H1 (cell line): ENCODE results near the gene TBC1D32. TPM values are rescaled to one million over a fixed set of nuclear protein-coding genes. Genes with fewer than 3 reads are reported as not detected.

Source experiments
- CTCF ChIA-PET: fragments of 300-600 bp; sonication (Branson Sonifier 250); formaldehyde crosslinking; loops from one replicate; lab custom pipeline; 2021; ENCODE audit not compliant: partially characterized antibody; lab: Charles Lee
- POLR2A ChIA-PET: fragments of 300-600 bp; sonication (Branson Sonifier 250); formaldehyde crosslinking; loops from one replicate; lab custom pipeline; 2021; ENCODE audit warnings: inconsistent platforms; ENCODE audit not compliant: partially characterized antibody; lab: Charles Lee
- DNase-seq, 2 experiments: peaks; one replicate each; pipeline versions ENCODE4 v3.0.0 to v3.0.0-alpha.2; 2010 to 2022; ENCODE audit warnings: low spot score in 2 of 2, low read depth in 1 of 2, mixed read lengths in 1 of 2
- FAIRE-seq: peaks from 2 replicates; lab custom pipeline; 2011; peaks lifted over from hg19 to GRCh38; lab: Jason Lieb, UNC
- H2AFZ ChIP-seq: 2 replicates; pipeline ENCODE4 v1.8.1; 2012; ENCODE audit warnings: low read length, inconsistent platforms
- H2AK5ac ChIP-seq: 2 replicates; pipeline ENCODE4 v1.6.1; 2013; ENCODE audit warnings: low read depth, low read length
- H2BK120ac ChIP-seq: replicated peaks from 2 replicates; pipeline ENCODE3; 2013; ENCODE audit warnings: low read depth, low read length, inconsistent platforms
- H2BK12ac ChIP-seq: 2 replicates; pipeline ENCODE4 v1.6.1; 2013; ENCODE audit warnings: low read depth, low read length
- H2BK15ac ChIP-seq: 2 replicates; pipeline ENCODE4 v1.6.1; 2013; ENCODE audit warnings: low read length
- H2BK20ac ChIP-seq: 2 replicates; pipeline ENCODE4 v1.6.1; 2013; ENCODE audit warnings: low read length
- H2BK5ac ChIP-seq: 2 replicates; pipeline ENCODE4 v1.6.1; 2013; ENCODE audit warnings: low read depth, low read length
- H3K14ac ChIP-seq: 2 replicates; pipeline ENCODE4 v1.6.1; 2013; ENCODE audit warnings: inconsistent platforms; ENCODE audit not compliant: insufficient read length
- H3K18ac ChIP-seq: 2 replicates; pipeline ENCODE4 v1.6.1; 2013; ENCODE audit warnings: low read length; ENCODE audit errors: extremely low read depth
- H3K23ac ChIP-seq: 2 replicates; pipeline ENCODE4 v1.6.1; 2013; ENCODE audit warnings: inconsistent platforms; ENCODE audit not compliant: insufficient read length
- H3K23me2 ChIP-seq: 2 replicates; pipeline ENCODE4 v1.6.1; 2013; ENCODE audit warnings: low read depth, low read length
- H3K27ac ChIP-seq: 2 replicates; pipeline ENCODE4 v1.6.1; 2011; ENCODE audit warnings: low read depth, low read length, inconsistent platforms
- H3K27me3 ChIP-seq, 4 experiments: replicated peaks in 1 of 4; 1 replicate in 1 of 4; 2 replicates in 3 of 4; pipeline versions ENCODE4 v1.6.1 to v1.8.1; 2011 to 2013; ENCODE audit warnings: low read length in 3 of 4, mild to moderate bottlenecking in 3 of 4, inconsistent platforms in 2 of 4, mixed read lengths in 2 of 4, moderate library complexity in 1 of 4; ENCODE audit not compliant: control insufficient read depth in 3 of 4, insufficient read depth in 3 of 4; ENCODE audit errors: extremely low read depth in 1 of 4
- H3K36me3 ChIP-seq, 4 experiments: 2 replicates each; pipeline versions ENCODE4 v1.6.1 to v1.8.1; 2011 to 2013; ENCODE audit warnings: mild to moderate bottlenecking in 4 of 4, low read length in 3 of 4, moderate library complexity in 2 of 4, control low read depth in 1 of 4, inconsistent platforms in 1 of 4; ENCODE audit not compliant: insufficient read depth in 4 of 4, control insufficient read depth in 2 of 4
- H3K4ac ChIP-seq: replicated peaks from 2 replicates; pipeline ENCODE3; 2013; ENCODE audit warnings: low read length, low read depth, mixed read lengths, inconsistent platforms; ENCODE audit not compliant: insufficient read length
- H3K4me1 ChIP-seq, 4 experiments: replicated peaks in 1 of 4; 1 replicate in 1 of 4; 2 replicates in 3 of 4; pipeline versions ENCODE4 v1.6.1 to v1.8.1; 2011 to 2013; ENCODE audit warnings: low read length in 3 of 4, inconsistent platforms in 2 of 4, mixed read lengths in 1 of 4; ENCODE audit not compliant: insufficient read depth in 4 of 4, control insufficient read depth in 3 of 4
- H3K4me2 ChIP-seq, 2 experiments: 2 replicates each; pipeline versions ENCODE4 v1.6.1 to v1.8.1; 2011 to 2013; ENCODE audit warnings: low read depth in 2 of 2, low read length in 2 of 2, control low read depth in 1 of 2, inconsistent platforms in 1 of 2, mild to moderate bottlenecking in 1 of 2; ENCODE audit not compliant: insufficient read depth in 1 of 2
- H3K4me3 ChIP-seq, 4 experiments: fragments of 200-600, 300-600 bp in 1 of 4; sonication (generic), shearing (Covaris generic), sonication (Bioruptor Twin) in 1 of 4; 2 replicates each; pipeline versions ENCODE4 v1.5.1 to v1.8.1; 2011 to 2016; ENCODE audit warnings: low read length in 4 of 4, low read depth in 3 of 4, control low read depth in 2 of 4, inconsistent platforms in 2 of 4, mild to moderate bottlenecking in 2 of 4, mixed read lengths in 1 of 4, moderate library complexity in 1 of 4; ENCODE audit not compliant: insufficient read depth in 2 of 4; ENCODE audit errors: extremely low read depth in 1 of 4
- H3K56ac ChIP-seq: replicated peaks from 2 replicates; pipeline ENCODE3; 2013; ENCODE audit warnings: low read depth, mild to moderate bottlenecking, mixed read lengths, low read length, inconsistent platforms; ENCODE audit not compliant: insufficient read length
- H3K79me1 ChIP-seq: 2 replicates; pipeline ENCODE4 v1.6.1; 2013; ENCODE audit warnings: low read depth, low read length, control low read depth
- H3K79me2 ChIP-seq, 2 experiments: 2 replicates each; pipeline versions ENCODE4 v1.6.1 to v1.8.1; 2012 to 2013; ENCODE audit warnings: low read length in 2 of 2, mild to moderate bottlenecking in 2 of 2, inconsistent platforms in 1 of 2; ENCODE audit not compliant: insufficient read depth in 2 of 2, control insufficient read depth in 1 of 2
- H3K9ac ChIP-seq, 4 experiments: replicated peaks in 1 of 4; 1 replicate in 1 of 4; 2 replicates in 3 of 4; pipeline versions ENCODE4 v1.6.1 to v1.8.1; 2011 to 2013; ENCODE audit warnings: low read depth in 3 of 4, low read length in 3 of 4, control low read depth in 2 of 4, mild to moderate bottlenecking in 2 of 4, moderate library complexity in 2 of 4, inconsistent platforms in 1 of 4; ENCODE audit errors: extremely low read depth in 1 of 4
- H3K9me3 ChIP-seq, 2 experiments: 2 replicates each; pipeline versions ENCODE4 v1.6.1 to v1.8.1; 2012 to 2013; ENCODE audit warnings: mild to moderate bottlenecking in 2 of 2, moderate library complexity in 2 of 2, control low read depth in 1 of 2, inconsistent platforms in 1 of 2, low read depth in 1 of 2, low read length in 1 of 2, mixed read lengths in 1 of 2; ENCODE audit not compliant: insufficient read depth in 2 of 2
- H4K20me1 ChIP-seq, 2 experiments: replicated peaks in 1 of 2; 2 replicates each; pipeline versions ENCODE3 to v1.8.1; 2011 to 2013; ENCODE audit warnings: inconsistent platforms in 2 of 2, low read length in 2 of 2, mild to moderate bottlenecking in 1 of 2; ENCODE audit not compliant: insufficient read depth in 2 of 2, control insufficient read depth in 1 of 2
- H4K5ac ChIP-seq: 2 replicates; pipeline ENCODE4 v1.6.1; 2013; ENCODE audit warnings: low read length, low read depth, mixed read lengths, inconsistent platforms; ENCODE audit not compliant: insufficient read length
- H4K8ac ChIP-seq: 2 replicates; pipeline ENCODE4 v1.8.0; 2013; ENCODE audit warnings: mild to moderate bottlenecking, moderate library complexity, low read length, inconsistent platforms; ENCODE audit not compliant: insufficient read depth; ENCODE audit errors: extremely low read depth
- H4K91ac ChIP-seq: replicated peaks from 2 replicates; pipeline ENCODE3; 2013; ENCODE audit warnings: low read length, mixed read lengths, inconsistent platforms; ENCODE audit not compliant: insufficient read length
- CHD2 ChIP-seq: IDR thresholded peaks from 2 replicates; pipeline ENCODE4 v1.6.1; 2012; ENCODE audit warnings: low read length, improper control_type of control experiment
- CREB1 ChIP-seq: IDR thresholded peaks from 2 replicates; pipeline ENCODE4 v1.6.1; 2012; ENCODE audit warnings: inconsistent platforms
- GTF2F1 ChIP-seq: IDR thresholded peaks from 2 replicates; pipeline ENCODE4 v1.6.1; 2012; ENCODE audit warnings: low read depth, low read length, improper control_type of control experiment, borderline replicate concordance
- SAP30 ChIP-seq: fragments of 300-600 bp; sonication (generic); IDR thresholded peaks from 2 replicates; pipeline ENCODE4 v1.7.1; 2012; ENCODE audit warnings: low read length, moderate library complexity, mild to moderate bottlenecking, inconsistent platforms; ENCODE audit not compliant: insufficient read depth, insufficient replicate concordance
- SP4 ChIP-seq: IDR thresholded peaks from 2 replicates; pipeline ENCODE4 v1.6.1; 2012; ENCODE audit warnings: low read length, inconsistent platforms
- WGBS, 2 experiments: shearing (Covaris generic) in 1 of 2; methylation state at CpG; one replicate each; pipeline versions ENCODE4 v1.1.6 to v1.1.7; 2013 to 2015; ENCODE audit warnings: low lambda C conversion rate in 2 of 2, mixed read lengths in 2 of 2, inconsistent platforms in 1 of 2, low coverage in 1 of 2, missing lambda C conversion rate in 1 of 2; ENCODE audit not compliant: insufficient replicate concordance in 2 of 2, insufficient coverage in 1 of 2, insufficient read length in 1 of 2; ENCODE audit errors: extremely low coverage in 1 of 2, missing lambda C conversion rate in 1 of 2; 5-methylcytosine and 5-hydroxymethylcytosine counted together
- polyA plus RNA-seq, 7 experiments: library from polyadenylated mRNA; depleted of rRNA in 3 of 7; stranded (reverse) in 5 of 7; unstranded in 2 of 7; fragments of >200 nt in 5 of 7; fragments of 200-250 nt in 2 of 7; gene quantifications; 1 replicate in 5 of 7; 2 replicates in 1 of 7; 4 replicates in 1 of 7; pipeline versions ENCODE4 v1.2.1 to v1.2.3, GENCODE V29; 2011 to 2013; ENCODE audit warnings: missing spikeins in 2 of 7, mixed read lengths in 2 of 7
- total RNA-seq: library from RNA; stranded (reverse); fragmentation: NEBNext Ultra II Directional; extraction: Animal tissue kit (Norgen Biotek cat#: 25700); gene quantifications from 2 replicates; pipeline ENCODE4 v1.2.1, GENCODE V29; 2021

TBC1D32 gene
- total and polyA plus RNA-seq, 2 of the 8 experiments (the other 6 are each of a cell fraction or from before 2014, with no cell fraction given) = 5.3 to 7.1 TPM

DNA sequence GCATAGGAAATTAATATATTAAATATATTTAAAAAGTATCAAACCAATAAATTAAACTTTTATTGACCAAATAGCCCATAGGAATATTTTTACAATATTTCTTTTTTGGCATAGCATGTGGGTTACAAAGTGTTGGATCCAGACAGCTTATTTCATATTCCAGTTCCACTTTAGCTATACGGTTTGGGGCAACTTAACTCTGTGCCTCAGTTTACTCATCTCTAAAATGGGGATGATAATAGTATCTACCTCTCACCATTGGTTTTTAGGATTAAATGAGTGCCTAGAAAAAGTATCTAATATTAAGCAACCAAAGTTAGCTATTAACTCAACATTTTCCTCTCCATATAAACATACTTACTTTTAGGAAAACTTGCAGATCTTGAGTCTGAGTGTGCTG, 243.8 kb downstream of the TBC1D32 start:
- Histone ChIP-seq H2BK120ac (no peak overlapping the region), H3K23ac (no peak overlapping the region), H3K27me3 (no peaks in the 10 kb centered on the region), H2BK12ac (no peak overlapping the region), H4K20me1 (no peaks in the 10 kb centered on the region), H3K79me1 (no peaks in the 10 kb centered on the region), H3K79me2 (no peaks in the 10 kb centered on the region), H2AK5ac (no peak overlapping the region), H4K8ac (no peak overlapping the region), H4K91ac (no peak overlapping the region), H3K27ac (no peak overlapping the region), H2BK20ac (no peak overlapping the region), H4K5ac (no peak overlapping the region), H3K23me2 (no peaks in the 10 kb centered on the region), H2BK5ac (no peak overlapping the region), H3K56ac (no peak overlapping the region)
- CTCF ChIA-PET = interaction anchor here (0.7 to 1.4 kb wide), 2 partner anchors 35 to 82 kb away, joined by 3 read pairs; no protein-coding TSS in a partner anchor
- WGBS, 2 experiments = 94% methylated on average over 1 of the region's 1 CpG; no CpG with 5 or more reads in 1 of the 2 experiments
- no peak for FAIRE-seq
- DNase-seq = no peak
- TF ChIP-seq GTF2F1 (no peak), SAP30 (no peak), CHD2 (no peak), CREB1 (no peak), SP4 (no peak)
- TF ChIP-seq, all 59 proteins: peak for 0
- H3K4me2 ChIP-seq = no peak overlapping the region
- no peak overlapping the region for H3K4me3 ChIP-seq
- no peaks in the 10 kb centered on the region for H3K9me3 ChIP-seq
- POLR2A ChIA-PET = no interaction called here
- no peaks in the 10 kb centered on the region for H3K36me3 ChIP-seq
- no peak overlapping the region for H3K18ac ChIP-seq
- no peak overlapping the region for H3K9ac ChIP-seq
- no peaks in the 10 kb centered on the region for H3K4me1 ChIP-seq
- H3K14ac ChIP-seq = no peak overlapping the region
- H2BK15ac ChIP-seq = no peak overlapping the region
- no peak overlapping the region for H2AFZ ChIP-seq
- H3K4ac ChIP-seq = no peak overlapping the region
